ENCODE measurements around the gene ARHGEF7.
"Not testable (repeated sequence)": the region's sequence is repeated elsewhere in the genome, so short reads cannot be mapped to it uniquely, and the experiment has no call there.

ARHGEF7 gene

DNA sequence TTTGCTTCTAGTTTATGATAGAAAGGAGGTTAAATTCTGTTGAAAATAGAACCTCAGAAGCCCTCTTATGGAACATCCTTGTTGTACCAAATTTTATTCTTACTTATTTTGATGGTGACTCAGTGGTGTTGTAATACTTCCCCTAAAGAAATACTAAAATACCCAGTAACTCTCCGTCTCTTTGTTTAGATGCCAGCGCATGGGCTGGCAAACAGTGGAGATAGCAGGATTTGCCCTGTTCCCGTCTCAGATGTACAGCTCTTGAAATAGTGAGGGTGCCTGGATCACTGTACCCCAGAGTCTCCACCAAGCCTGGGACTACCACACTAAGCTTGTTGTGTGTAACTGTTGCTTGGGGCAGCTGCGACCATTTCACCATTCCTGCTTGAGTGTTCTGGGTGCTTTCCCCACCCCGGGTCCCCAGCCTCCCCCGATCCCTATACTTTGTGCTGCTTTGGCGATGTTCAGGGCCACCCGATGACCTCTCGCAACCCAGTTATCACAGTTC, 138.3 kb downstream of the ARHGEF7 start:
- no peak for DNase-seq (ENCODE audit: low spot score)

- no peak for DNase-seq (ENCODE audit: low spot score)
Observed at GRCh38 chr13:111255228-111255790, 140.2 kb downstream of the ARHGEF7 start.

GRCh38 chr13:111256458-111256857, 141.3 kb downstream of the ARHGEF7 start:
- no peak for DNase-seq (ENCODE audit: low spot score)

DNA sequence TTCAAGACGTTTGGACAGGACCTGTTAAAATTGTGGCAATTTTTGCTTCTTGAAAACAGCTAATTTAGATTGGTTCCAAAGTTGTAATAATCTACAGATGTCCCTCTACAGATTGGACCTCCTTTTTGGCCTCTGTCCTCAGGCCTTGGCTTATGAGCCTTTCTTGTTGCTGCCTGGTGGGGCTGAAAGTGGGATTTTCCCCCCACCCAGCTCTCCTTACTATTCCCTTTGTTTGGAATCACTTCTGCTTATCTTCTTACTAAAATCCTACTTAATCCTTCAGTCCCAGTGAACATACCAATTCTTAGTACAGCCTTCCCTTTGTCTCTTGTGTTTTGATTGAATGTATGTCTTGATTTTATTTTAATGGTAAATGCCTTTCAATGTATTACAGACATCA, 141.8 kb downstream of the ARHGEF7 start:
- DNase-seq (ENCODE audit: low spot score) = no peak

DNA sequence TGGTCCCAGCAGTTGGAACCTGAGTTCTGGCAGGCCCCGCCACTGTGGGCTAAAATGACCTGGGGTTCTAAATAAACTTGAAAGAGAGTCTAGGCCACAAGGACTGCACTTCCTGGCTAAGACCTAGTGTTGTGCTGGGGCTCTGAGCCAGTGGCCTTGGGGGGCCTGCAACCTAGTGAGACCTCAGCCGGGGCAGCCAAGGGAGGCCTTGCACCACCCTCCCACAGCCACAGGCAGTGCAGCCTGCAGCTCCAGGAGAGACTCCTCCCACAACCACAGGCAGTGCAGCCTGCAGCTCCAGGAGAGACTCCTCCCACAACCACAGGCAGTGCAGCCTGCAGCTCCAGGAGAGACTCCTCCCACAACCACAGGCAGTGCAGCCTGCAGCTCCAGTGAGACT, 142.8 kb downstream of the ARHGEF7 start:
- DNase-seq (ENCODE audit: low spot score) = not testable (repeated sequence)

- DNase-seq (ENCODE audit: low spot score) = no peak
Observed at GRCh38 chr13:111258637-111259036, 143.5 kb downstream of the ARHGEF7 start.

DNA sequence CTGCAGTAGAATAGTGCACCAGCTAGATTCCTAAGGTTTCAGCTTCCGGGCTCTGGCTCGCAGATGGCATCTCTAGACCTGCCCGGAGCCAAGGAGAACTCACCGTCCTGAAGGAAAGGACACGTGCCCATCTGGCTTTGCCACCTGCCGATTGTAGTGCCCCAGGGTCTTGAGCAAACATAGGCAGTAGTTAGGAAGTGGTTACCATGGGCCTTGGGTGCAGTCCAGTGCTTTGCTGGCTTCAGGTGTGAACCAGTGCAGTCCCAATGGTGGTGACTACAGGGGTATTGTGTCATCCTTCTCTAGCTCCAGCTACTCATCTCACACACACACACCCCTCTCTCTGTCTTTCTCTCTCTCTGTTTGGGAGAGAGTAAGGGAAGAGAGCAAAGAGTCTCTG, 143.9 kb downstream of the ARHGEF7 start:
- no peak for DNase-seq (ENCODE audit: low spot score)

DNA sequence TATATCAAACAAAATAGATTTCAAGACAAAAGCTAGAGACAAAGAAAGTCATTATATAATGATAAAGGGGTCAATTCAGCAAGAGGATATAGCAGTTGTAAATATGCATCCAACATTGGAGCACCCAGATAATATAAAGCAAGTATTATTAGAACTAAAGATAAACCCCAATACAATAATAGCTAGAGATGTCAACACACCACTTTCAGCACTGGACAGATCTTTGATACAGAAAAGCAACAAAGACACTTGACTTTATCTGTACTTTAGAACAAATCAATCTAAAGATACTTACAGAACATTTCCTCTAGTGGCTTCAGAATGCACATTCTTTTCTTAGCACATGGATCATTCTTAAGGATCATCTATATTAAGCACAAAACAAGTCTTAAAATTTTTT, 146.2 kb downstream of the ARHGEF7 start:
- DNase-seq (ENCODE audit: low spot score) = no peak

DNA sequence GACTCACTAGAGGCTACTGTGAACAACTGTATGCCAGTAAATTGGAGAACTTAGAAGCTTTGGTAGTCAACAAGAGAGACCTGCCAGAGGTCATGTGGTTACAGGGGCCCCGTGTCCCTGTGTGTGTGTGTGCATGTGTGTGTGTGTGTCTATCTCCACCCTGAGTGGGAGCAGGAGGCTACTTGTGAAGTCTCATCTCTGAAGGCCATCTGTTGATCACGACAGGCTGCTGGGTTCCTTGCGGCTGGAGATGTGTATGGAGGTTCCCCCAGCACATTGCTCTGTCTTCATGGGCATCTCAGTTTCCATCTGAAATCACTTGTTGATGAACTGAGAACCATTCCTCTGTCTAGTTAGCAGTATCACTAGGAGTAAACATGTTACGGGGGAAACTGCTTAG, 147.2 kb downstream of the ARHGEF7 start:
- no peak for DNase-seq (ENCODE audit: low spot score)

DNA sequence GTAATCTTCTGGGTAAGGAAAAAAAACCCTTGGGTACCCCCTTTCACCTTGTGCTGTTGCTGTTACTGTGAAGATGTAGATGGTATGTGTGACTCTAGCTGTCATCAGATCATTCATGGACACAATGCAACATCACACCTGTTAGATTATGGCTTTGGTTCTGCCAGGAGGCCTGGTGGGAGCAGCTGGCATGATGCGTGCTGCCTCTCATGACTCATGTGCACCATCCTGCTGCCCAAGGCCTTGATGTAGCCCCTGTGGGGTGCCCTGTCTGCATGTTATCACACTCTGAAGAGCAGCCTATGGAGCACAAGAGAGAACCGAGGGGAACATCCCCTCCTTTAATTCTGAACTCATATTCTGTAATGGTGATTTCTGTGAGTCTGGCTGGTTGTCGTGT, 147.6 kb downstream of the ARHGEF7 start:
- no peak for DNase-seq (ENCODE audit: low spot score)

DNA sequence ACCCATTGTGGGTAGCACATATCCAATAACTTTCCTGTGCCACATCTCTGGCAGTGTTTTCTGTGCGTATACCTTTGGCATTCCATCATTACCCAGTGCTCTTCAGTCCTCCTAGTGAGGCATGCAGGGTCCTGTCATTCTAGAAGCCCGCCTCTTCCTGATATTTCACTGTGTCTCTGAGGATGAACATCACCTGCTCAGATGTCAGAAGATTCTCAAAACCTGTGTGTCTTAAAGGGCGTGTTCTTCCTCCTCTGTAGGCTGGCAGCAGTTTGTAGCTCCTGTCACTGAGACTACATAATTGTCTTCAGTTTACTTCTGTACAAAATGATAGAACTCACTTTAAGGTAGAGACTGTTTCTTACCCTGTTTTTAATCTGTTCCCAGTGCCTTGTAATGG, 148.5 kb downstream of the ARHGEF7 start:
- no peak for DNase-seq (ENCODE audit: low spot score)

GRCh38 chr13:111265006-111265700, 150.0 kb downstream of the ARHGEF7 start:
- peak; percentile 48 for DNase-seq (ENCODE audit: low spot score)

GRCh38 chr13:111265701-111266035, 150.6 kb downstream of the ARHGEF7 start:
- peak; percentile 76 for DNase-seq (ENCODE audit: low spot score)

DNA sequence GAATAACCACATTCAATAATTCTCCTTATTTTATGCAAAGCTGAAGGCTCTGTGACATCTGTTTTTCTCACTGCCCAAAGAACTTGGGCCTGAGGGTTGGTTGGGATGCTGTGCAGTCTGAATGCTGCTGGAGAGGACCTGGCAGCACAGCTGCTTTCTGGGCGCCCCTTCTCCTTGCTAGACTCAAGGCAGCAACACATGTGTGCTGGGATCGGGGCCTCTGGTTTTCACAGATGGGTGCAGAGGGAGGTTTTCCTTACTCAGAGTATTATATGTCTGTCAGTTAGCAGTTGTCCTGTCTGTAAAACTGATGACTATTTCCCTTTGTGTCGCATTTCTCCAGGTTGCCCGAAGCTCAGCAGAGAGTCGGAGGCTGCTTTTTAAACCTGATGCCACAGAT, 152.1 kb downstream of the ARHGEF7 start:
- DNase-seq (ENCODE audit: low spot score) = no peak

GRCh38 chr13:111267784-111268183, 152.7 kb downstream of the ARHGEF7 start:
- DNase-seq (ENCODE audit: low spot score) = no peak

- DNase-seq (ENCODE audit: low spot score) = peak; percentile 37
Observed at GRCh38 chr13:111269508-111269907, 154.4 kb downstream of the ARHGEF7 start.

DNA sequence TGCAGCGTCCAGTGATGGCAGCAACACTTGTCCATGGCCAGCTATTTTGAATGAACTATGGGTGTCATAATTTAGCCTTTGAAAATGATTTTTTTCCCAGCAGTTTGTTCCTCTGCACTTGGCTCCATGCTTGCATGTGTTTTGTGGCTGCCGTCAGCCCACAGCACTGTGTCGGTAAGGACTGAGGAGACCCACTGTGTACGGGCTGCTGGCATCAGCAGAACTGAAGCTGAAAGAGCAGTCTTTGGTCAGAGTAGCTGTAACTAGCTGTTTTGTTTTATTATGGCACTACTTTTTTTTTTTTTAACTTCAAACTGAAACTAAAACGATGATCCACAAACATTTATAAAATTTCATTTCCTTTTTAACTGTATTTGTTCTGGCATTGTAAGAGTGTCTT, 155.0 kb downstream of the ARHGEF7 start:
- peak; percentile 47 for DNase-seq (ENCODE audit: low spot score)

DNA sequence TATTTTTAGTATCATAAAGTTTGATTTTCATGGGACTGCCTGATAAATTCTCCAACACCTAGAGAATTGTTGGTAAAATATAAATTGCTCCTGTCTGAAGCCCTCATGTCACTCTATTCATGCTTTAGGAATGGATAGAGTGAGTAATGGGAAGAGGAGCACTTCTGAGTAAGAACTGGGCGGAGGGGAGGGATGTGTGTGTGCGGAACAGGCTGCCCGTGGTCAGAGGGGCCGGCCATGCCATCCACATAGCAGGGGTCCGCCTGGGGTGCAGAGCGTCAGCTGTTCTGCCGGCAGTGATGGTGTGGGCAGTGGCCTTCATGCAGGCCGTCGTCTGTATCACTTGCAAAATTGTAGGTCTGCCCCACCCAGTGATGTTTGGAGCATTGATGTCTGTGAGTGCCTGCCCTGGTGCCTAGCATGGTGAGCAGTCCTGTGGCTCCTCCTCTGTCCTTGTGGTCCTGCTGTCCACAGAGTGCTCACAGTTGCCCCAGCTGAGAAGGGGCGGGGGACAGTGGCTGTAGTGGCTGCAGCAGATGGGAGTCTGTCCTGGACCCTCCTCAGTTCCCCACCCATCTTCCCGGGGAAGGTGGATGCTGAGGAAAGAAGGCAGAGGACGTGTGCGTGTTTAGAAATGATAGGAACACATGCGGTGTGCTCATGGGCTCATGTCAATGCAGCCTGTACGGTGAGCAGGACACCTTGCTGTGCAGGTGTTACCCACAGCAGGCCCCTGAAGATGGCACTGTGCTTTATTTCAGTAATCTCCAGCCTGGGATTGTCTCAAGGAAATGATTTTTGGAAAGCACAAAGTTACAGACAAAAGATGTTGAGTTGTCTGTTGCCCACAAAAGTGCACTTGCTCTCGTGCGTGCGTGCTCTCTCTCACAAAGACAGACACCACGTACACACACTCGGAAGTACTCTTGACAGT, 155.9 kb downstream of the ARHGEF7 start:
- DNase-seq (ENCODE audit: low spot score) = peak; percentile 47

DNA sequence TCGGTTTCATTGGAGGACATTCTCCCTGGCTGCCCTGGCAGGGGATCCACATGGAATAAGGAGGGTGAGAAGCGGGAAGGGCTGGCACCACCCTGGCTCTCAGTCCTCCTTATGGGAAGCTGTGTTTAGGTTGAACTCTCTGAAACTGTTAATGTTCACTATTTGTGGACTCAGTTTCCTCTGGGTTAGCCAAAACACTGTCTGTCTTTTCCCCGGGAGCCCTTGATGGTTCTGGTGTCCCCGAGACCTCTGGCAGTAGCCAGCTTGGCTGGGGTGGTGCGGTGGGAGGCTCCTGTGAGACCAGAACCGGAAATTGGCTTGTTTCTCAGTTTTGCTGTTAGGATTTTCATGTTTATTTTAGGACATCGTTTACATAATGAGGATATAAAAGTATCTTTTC, 157.0 kb downstream of the ARHGEF7 start:
- no peak for DNase-seq (ENCODE audit: low spot score)

GRCh38 chr13:111275382-111275781, 160.3 kb downstream of the ARHGEF7 start:
- DNase-seq (ENCODE audit: low spot score) = no peak

GRCh38 chr13:111275995-111276618, 161.0 kb downstream of the ARHGEF7 start:
- no peak for DNase-seq (ENCODE audit: low spot score)

GRCh38 chr13:111278258-111278657, 163.1 kb downstream of the ARHGEF7 start:
- no peak for DNase-seq (ENCODE audit: low spot score)

All from cerebellar cortex (tissue), 1 donor.